Activated B cell treated with CpG ODN at 0.5 μM for 24 hours (primary cell): ENCODE measurements around the gene ENGASE. TPM values are rescaled to one million over a fixed set of nuclear protein-coding genes. Genes with fewer than 3 reads are reported as not detected.

Experiments
- ATAC-seq: fragments of 200-7000 bp; cut with Tn5 transposase; one replicate; pipeline ENCODE4 v1.10.0; 2021; ENCODE audit warnings: low read depth, mild to moderate bottlenecking, moderate library complexity
- CTCF ChIA-PET: fragments of 350-600 bp; sonication (Branson Sonifier 250); formaldehyde crosslinking; loops from one replicate; lab custom pipeline; 2021; ENCODE audit warnings: antibody characterized with exemption; lab: Charles Lee
- POLR2A ChIA-PET: fragments of 350-600 bp; sonication (Branson Sonifier 250); formaldehyde crosslinking; loops from one replicate; lab custom pipeline; 2021; ENCODE audit warnings: antibody characterized with exemption; lab: Charles Lee
- DNase-seq: peaks from one replicate; pipeline ENCODE4 v3.0.0; 2022
- H3K27ac Mint-ChIP-seq: one replicate; pipeline ENCODE4 v1.8.0; 2020; ENCODE audit warnings: mixed read lengths
- H3K27me3 Mint-ChIP-seq: one replicate; pipeline ENCODE4 v1.8.0; 2021; ENCODE audit warnings: mixed read lengths
- H3K36me3 Mint-ChIP-seq: one replicate; pipeline ENCODE4 v1.8.0; 2021; ENCODE audit warnings: low read depth, mixed read lengths
- H3K4me1 Mint-ChIP-seq: one replicate; pipeline ENCODE4 v1.8.0; 2021; ENCODE audit warnings: mixed read lengths
- H3K4me3 Mint-ChIP-seq: one replicate; pipeline ENCODE4 v1.8.0; 2020; ENCODE audit warnings: mild to moderate bottlenecking, mixed read lengths
- H3K9me3 Mint-ChIP-seq: one replicate; pipeline ENCODE4 v1.8.0; 2020; ENCODE audit warnings: mixed read lengths
- CTCF ChIP-seq: fragments of 200-600 bp; IDR thresholded peaks from one replicate; pipeline ENCODE4 v1.8.0; 2022; ENCODE audit warnings: antibody characterized with exemption, mild to moderate bottlenecking
- intact Hi-C: fragments of 100-400 bp; cut with micrococcal nuclease; formaldehyde crosslinking; loops from one replicate; pipeline ENCODE4 v1.15.1; 2024
- total RNA-seq: library from RNA; stranded (reverse); gene quantifications from 2 replicates; pipeline ENCODE4 v1.2.3, GENCODE V29; 2022

The ENGASE gene
- total RNA-seq, 1 donor from 2014 or later = 60.1 TPM

DNA sequence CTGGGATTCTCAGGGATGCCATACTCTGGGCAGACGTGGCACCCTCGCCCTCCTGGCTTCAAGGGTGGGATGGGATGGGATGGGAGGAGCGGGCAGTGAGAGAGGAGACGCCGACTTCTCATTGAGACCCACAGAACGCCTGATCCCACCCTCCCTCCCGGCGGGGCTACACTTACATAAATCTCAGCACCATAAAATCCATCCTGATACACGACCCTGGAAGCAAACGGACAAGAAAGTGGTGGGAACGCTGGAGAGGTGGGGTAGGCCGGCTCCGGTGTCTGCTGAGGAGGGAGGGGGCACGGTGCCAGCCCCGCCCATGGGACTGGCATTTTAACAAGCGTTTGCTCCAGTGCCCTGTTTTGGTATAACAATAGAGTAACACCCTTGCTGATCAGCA is 21.9 kb downstream of the ENGASE start:
- POLR2A ChIA-PET = no interaction called here
- Mint-ChIP-seq H3K4me3 (no peak overlapping the region), H3K36me3 (no peaks in the 10 kb centered on the region), H3K27ac (no peak overlapping the region), H3K9me3 (no peaks in the 10 kb centered on the region), H3K4me1 (peaks cover 5% of the 10 kb centered on the region), H3K27me3 (peaks cover 39% of the 10 kb centered on the region)
- CTCF ChIA-PET = no interaction called here
- ATAC-seq = no peak
- DNase-seq = no peak
- intact Hi-C loops = no loop called here
- no peak for TF ChIP-seq CTCF

DNA sequence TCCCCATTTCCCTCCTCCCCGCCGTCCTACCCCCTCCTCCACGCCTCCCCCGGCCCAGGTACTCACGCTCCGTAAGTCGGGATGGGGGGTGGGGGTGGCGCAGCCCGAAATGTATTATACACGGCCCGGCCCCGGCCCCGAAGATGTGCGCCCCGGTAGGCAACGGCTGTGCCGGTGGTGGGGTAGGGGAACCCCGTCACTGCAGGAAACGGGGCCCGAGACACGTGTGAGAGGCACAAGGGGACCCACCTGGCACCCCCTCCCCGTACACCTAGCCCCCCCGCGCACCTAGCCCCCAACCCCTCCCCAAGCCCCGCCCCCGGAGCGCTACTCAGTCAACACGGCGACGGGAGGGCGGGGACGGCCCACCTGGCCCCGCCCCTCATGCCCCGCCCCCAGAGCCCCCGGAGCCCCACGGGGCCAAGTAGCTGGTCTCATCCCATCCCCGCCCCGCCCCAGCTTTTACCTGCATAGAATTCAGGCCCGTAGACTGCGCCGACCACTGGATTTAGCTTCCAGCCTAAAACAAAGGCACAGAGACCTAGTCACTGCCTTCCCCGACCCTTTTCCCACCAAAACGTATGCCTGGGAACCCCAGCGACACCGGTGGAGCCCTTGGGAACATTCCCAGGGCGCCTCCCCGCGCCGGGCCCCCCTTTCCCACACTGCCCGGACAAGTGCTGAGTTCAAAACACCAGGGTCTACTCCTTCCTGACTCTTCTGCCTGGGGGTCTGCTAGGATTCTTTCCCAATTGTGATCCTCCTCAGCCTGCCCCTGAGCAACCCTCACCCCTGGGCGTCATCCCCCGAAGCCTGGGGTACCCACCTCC is 22.8 kb downstream of the ENGASE start:
- intact Hi-C loops = no loop called here
- DNase-seq (no peak), ATAC-seq (no peak)
- Mint-ChIP-seq H3K4me3 (no peak overlapping the region), H3K27ac (no peak overlapping the region), H3K4me1 (peaks cover 5% of the 10 kb centered on the region), H3K9me3 (no peaks in the 10 kb centered on the region), H3K27me3 (peaks cover 37% of the 10 kb centered on the region), H3K36me3 (no peaks in the 10 kb centered on the region)
- TF ChIP-seq CTCF = no peak
- ChIA-PET CTCF (no interaction called here), POLR2A (interaction anchor here (0.6 kb wide), 1 partner anchor 1103 kb away, joined by 4 read pairs; no protein-coding TSS in a partner anchor)

DNA sequence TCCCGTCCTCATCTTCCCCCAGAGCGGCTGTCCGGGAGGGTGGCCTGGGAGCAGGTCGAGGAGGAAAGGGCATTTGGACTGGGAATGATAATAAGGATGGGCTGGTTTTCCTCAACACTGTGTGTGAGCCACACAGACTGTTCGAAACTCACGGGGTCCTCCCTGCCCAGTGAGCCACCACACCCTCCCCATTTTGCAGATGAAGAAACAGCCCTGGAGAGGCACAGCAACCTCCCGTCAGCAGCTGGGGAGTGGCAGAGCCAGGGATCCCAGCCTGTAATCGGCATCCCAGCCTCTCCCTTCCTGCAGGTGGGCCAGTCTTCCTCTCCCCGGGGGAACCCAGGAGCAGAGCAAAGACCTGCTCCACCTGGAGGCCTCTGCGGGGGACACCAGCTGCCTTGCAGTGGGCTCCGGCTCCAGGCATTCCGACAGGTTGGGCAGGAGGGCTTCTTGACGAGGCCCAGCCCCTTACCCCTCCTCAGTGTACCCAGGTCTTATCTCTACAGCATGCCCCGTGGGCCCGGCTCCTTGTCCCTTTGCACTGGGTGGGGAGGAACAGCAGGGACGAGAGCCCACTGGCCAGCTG is 23.8 kb downstream of the ENGASE start:
- H3K4me1 Mint-ChIP-seq = peaks cover 5% of the 10 kb centered on the region
- H3K27me3 Mint-ChIP-seq = peaks cover 35% of the 10 kb centered on the region
- ChIA-PET POLR2A (no interaction called here), CTCF (no interaction called here)
- intact Hi-C loops = no loop called here
- ATAC-seq (no peak), DNase-seq (no peak)
- H3K9me3 Mint-ChIP-seq = no peaks in the 10 kb centered on the region
- no peak for TF ChIP-seq CTCF
- no peak overlapping the region for H3K27ac Mint-ChIP-seq
- no peaks in the 10 kb centered on the region for H3K36me3 Mint-ChIP-seq
- no peak overlapping the region for H3K4me3 Mint-ChIP-seq

GRCh38 chr17:79100405-79100804 is 25.8 kb downstream of the ENGASE start:
- DNase-seq (no peak), ATAC-seq (no peak)
- H3K36me3 Mint-ChIP-seq = no peaks in the 10 kb centered on the region
- no peak overlapping the region for H3K4me3 Mint-ChIP-seq
- H3K27me3 Mint-ChIP-seq = peaks cover 35% of the 10 kb centered on the region
- no peaks in the 10 kb centered on the region for H3K9me3 Mint-ChIP-seq
- ChIA-PET CTCF (no interaction called here), POLR2A (no interaction called here)
- TF ChIP-seq CTCF = no peak
- intact Hi-C loops = no loop called here
- H3K27ac Mint-ChIP-seq = no peak overlapping the region
- H3K4me1 Mint-ChIP-seq = peaks cover 5% of the 10 kb centered on the region

GRCh38 chr17:79101111-79101673 is 26.6 kb downstream of the ENGASE start:
- intact Hi-C loops = no loop called here
- Mint-ChIP-seq H3K27ac (no peak overlapping the region), H3K36me3 (no peaks in the 10 kb centered on the region), H3K4me3 (no peak overlapping the region), H3K4me1 (peaks cover 5% of the 10 kb centered on the region), H3K27me3 (peaks cover 31% of the 10 kb centered on the region), H3K9me3 (no peaks in the 10 kb centered on the region)
- DNase-seq (no peak), ATAC-seq (no peak)
- ChIA-PET CTCF (no interaction called here), POLR2A (no interaction called here)
- no peak for TF ChIP-seq CTCF
